Right lobe of liver (tissue), 4 donors: ENCODE data around the gene PLXNB3.

Experiments used
- POLR2A ChIP-seq: fragments of 450-650 bp; IDR thresholded peaks from one replicate; pipeline ENCODE4 v1.6.1; 2017; ENCODE audit warnings: antibody characterized with exemption, mild to moderate bottlenecking
- TF ChIP-seq, protein P1 (sequence below), 4 donors: fragments of 200-600 bp in 3 of 4; fragments of 450-650 bp in 1 of 4; IDR thresholded peaks; one replicate each; pipeline versions ENCODE4 v1.5.1 to v1.8.0; 2016 to 2022; ENCODE audit warnings: antibody characterized with exemption in 4 of 4, mild to moderate bottlenecking in 2 of 4
- donor health status: DM: no; HTN: no; CAD: no.
- donor health status: DM: no; HTN: no; CAD: no.
- donor health status: DM: no; HTN: yes; CAD: no.

DNA sequence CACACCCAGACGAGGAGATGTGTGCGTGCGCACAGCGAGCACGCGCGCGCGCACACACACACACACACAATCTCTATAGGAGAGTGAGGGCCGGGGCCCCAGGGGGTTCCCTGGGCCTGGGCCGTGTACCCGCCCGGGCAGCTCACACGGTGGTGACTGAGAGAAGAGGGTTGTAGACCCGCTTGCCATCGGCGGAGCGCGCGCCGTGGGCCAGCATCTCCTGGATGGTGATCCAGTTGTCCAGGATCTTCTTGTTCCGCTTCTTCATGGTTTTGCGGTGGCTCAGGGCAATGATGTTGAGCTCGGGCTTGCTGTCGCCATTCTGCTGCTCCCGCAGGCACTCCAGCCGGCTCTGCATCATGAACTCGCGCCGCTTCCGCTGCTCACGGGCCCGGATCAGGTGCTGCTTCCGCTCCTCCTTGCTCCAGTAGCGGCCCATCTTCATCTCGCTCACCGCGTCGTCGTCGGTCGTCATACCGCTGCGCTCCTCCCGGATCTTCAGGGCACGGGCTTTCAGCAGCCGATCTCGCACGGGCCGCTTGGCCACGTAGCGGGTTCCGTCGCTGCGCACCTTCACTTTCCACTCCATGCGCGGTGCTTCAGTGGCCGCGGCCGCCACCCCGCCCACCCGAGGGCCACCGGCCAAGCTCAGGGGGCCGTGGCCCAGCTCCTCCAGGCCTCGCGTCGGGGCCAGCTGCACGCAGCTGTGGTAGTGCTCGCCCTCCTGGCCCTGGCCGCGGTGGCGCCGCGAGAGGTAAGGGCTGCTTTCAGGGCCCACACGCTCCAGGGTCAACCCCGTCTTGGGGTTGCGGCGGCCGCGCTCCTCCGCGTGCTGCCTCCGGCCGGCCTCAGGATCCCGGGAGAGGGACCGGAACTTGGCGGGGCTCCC, 39.4 kb downstream of the PLXNB3 start:
- no peak for TF ChIP-seq POLR2A
- TF ChIP-seq, protein P1, sequence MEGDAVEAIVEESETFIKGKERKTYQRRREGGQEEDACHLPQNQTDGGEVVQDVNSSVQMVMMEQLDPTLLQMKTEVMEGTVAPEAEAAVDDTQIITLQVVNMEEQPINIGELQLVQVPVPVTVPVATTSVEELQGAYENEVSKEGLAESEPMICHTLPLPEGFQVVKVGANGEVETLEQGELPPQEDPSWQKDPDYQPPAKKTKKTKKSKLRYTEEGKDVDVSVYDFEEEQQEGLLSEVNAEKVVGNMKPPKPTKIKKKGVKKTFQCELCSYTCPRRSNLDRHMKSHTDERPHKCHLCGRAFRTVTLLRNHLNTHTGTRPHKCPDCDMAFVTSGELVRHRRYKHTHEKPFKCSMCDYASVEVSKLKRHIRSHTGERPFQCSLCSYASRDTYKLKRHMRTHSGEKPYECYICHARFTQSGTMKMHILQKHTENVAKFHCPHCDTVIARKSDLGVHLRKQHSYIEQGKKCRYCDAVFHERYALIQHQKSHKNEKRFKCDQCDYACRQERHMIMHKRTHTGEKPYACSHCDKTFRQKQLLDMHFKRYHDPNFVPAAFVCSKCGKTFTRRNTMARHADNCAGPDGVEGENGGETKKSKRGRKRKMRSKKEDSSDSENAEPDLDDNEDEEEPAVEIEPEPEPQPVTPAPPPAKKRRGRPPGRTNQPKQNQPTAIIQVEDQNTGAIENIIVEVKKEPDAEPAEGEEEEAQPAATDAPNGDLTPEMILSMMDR (IDR thresholded peaks at IDR 0.05) = no peak
